NCI-H2029 treated with DMSO at 0.1 percent for 48 hours (cell line): ENCODE measurements around the gene ITPR2.

Source experiments
- DNase-seq: peaks from one replicate; lab custom pipeline; 2025; lab: John Stamatoyannopoulos, UW

Gene ITPR2

GRCh38 chr12:26514364-26514763 lies 318.6 kb downstream of the ITPR2 start:
- DNase-seq = no peak

GRCh38 chr12:26513363-26514043 lies 319.5 kb downstream of the ITPR2 start:
- DNase-seq = no peak

- no peak for DNase-seq
Measured at GRCh38 chr12:26512213-26512612, 320.8 kb downstream of the ITPR2 start.

- DNase-seq = no peak
Measured at GRCh38 chr12:26510354-26510674, 322.7 kb downstream of the ITPR2 start.

- no peak for DNase-seq
Measured at GRCh38 chr12:26507613-26508012, 325.4 kb downstream of the ITPR2 start.

GRCh38 chr12:26499979-26500640 lies 332.9 kb downstream of the ITPR2 start:
- no peak for DNase-seq

GRCh38 chr12:26496170-26496569 lies 336.8 kb downstream of the ITPR2 start:
- DNase-seq = no peak

GRCh38 chr12:26493656-26494055 lies 339.3 kb downstream of the ITPR2 start:
- DNase-seq = no peak

- no peak for DNase-seq
Measured at GRCh38 chr12:26492406-26492805, 340.6 kb downstream of the ITPR2 start.

GRCh38 chr12:26489908-26490307 lies 343.1 kb downstream of the ITPR2 start:
- no peak for DNase-seq

GRCh38 chr12:26488351-26488750 lies 344.6 kb downstream of the ITPR2 start:
- DNase-seq = no peak

GRCh38 chr12:26473291-26473690 lies 359.7 kb downstream of the ITPR2 start:
- no peak for DNase-seq

- DNase-seq = no peak
Measured at GRCh38 chr12:26471560-26471959, 361.4 kb downstream of the ITPR2 start.

- DNase-seq = no peak
Measured at GRCh38 chr12:26469421-26470180, 363.4 kb downstream of the ITPR2 start.

GRCh38 chr12:26467351-26467750 lies 365.6 kb downstream of the ITPR2 start:
- no peak for DNase-seq

- DNase-seq = peak; percentile 4
Measured at GRCh38 chr12:26466726-26467125, 366.3 kb downstream of the ITPR2 start.

GRCh38 chr12:26465419-26466097 lies 367.4 kb downstream of the ITPR2 start:
- no peak for DNase-seq

GRCh38 chr12:26461776-26462175 lies 371.2 kb downstream of the ITPR2 start:
- DNase-seq = no peak

GRCh38 chr12:26460361-26460760 lies 372.6 kb downstream of the ITPR2 start:
- DNase-seq = no peak

- DNase-seq = no peak
Measured at GRCh38 chr12:26455936-26456574, 376.9 kb downstream of the ITPR2 start.

GRCh38 chr12:26453246-26453645 lies 379.7 kb downstream of the ITPR2 start:
- no peak for DNase-seq

- DNase-seq = no peak
Measured at GRCh38 chr12:26452511-26452910, 380.5 kb downstream of the ITPR2 start.
